ENCODE measurements around the gene SNAPIN.
"Not testable (repeated sequence)": the region's sequence is repeated elsewhere in the genome, so short reads cannot be mapped to it uniquely, and the experiment has no call there.

SNAPIN gene

GRCh38 chr1:153639280-153639679, 19.2 kb upstream of the SNAPIN start:
- no peak for TF ChIP-seq CTCF (IDR thresholded peaks at IDR 0.05; ENCODE audit: borderline replicate concordance, insufficient read depth, low read depth, low read length)
- no peak overlapping the region for H3K4me3 ChIP-seq (ENCODE audit: low read depth, low read length)

GRCh38 chr1:153640213-153640612, 18.3 kb upstream of the SNAPIN start:
- not testable (repeated sequence) for H3K4me3 ChIP-seq (ENCODE audit: low read depth, low read length)

GRCh38 chr1:153640861-153641260, 17.6 kb upstream of the SNAPIN start:
- no peak overlapping the region for H3K4me3 ChIP-seq (ENCODE audit: low read depth, low read length)
- no peak for TF ChIP-seq CTCF (IDR thresholded peaks at IDR 0.05; ENCODE audit: borderline replicate concordance, insufficient read depth, low read depth, low read length)

- no peak overlapping the region for H3K4me3 ChIP-seq (ENCODE audit: low read depth, low read length)
- TF ChIP-seq CTCF (IDR thresholded peaks at IDR 0.05; ENCODE audit: borderline replicate concordance, insufficient read depth, low read depth, low read length), result no peak
These were observed 16.3 kb upstream of the SNAPIN start for GRCh38 chr1:153642161-153642560.

GRCh38 chr1:153643100-153643499, 15.4 kb upstream of the SNAPIN start:
- no peak for TF ChIP-seq CTCF (IDR thresholded peaks at IDR 0.05; ENCODE audit: borderline replicate concordance, insufficient read depth, low read depth, low read length)
- H3K4me3 ChIP-seq (ENCODE audit: low read depth, low read length), result no peak overlapping the region

- H3K4me3 ChIP-seq (ENCODE audit: low read depth, low read length), result no peak overlapping the region
- no peak for TF ChIP-seq CTCF (IDR thresholded peaks at IDR 0.05; ENCODE audit: borderline replicate concordance, insufficient read depth, low read depth, low read length)
These were observed 14.7 kb upstream of the SNAPIN start for GRCh38 chr1:153643816-153644215.

GRCh38 chr1:153646672-153647345, 11.7 kb upstream of the SNAPIN start:
- no peak for TF ChIP-seq CTCF (IDR thresholded peaks at IDR 0.05; ENCODE audit: borderline replicate concordance, insufficient read depth, low read depth, low read length)
- no peak overlapping the region for H3K4me3 ChIP-seq (ENCODE audit: low read depth, low read length)

GRCh38 chr1:153647346-153647714, 11.2 kb upstream of the SNAPIN start:
- H3K4me3 ChIP-seq (ENCODE audit: low read depth, low read length), result no peak overlapping the region
- TF ChIP-seq CTCF (IDR thresholded peaks at IDR 0.05; ENCODE audit: borderline replicate concordance, insufficient read depth, low read depth, low read length), result no peak
